ENCODE measurements around the gene DXO. TPM values are rescaled to one million over a fixed set of nuclear protein-coding genes. Genes with fewer than 3 reads are reported as not detected.

The DXO gene
- total and polyA plus RNA-seq, 2 donors from 2014 or later = 21.3 to 26.0 TPM

DNA sequence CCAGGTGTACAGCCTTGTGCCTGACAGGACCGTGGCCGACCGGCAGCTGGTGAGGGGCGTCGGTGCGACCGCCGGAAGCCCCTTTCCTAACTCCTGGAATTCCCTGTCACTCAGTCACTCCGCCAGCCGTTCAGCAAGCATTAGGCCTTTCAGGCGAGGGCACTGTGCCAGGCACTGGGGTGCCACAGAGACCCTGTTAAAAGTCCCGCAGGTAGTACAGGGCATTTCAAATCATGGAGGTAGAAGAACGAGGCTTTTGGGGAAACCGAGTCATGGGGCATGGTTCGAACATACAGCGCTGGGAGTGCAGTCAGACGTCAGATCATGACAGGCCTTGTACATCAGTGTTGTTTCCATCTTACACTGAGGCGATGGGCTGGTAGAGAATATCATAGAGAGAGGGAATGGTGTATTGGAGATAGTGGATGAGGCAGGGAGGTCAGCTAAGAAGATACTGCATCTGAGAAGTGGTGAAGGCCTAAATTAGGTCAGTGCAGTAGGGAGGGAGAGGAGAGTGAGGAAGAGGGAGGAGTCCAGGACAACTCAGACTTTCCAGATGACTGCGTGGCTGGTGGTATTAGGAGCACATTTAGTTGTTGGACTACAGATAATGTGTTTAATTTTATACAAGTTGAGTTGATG lies 892 bp upstream of the DXO start:
- Histone ChIP-seq H3K4me1 (ENCODE audit: control insufficient read depth in 2 of 3, insufficient read depth in 2 of 3, low read depth in 1 of 3, low read length in 3 of 3) (peaks cover 0 to 26% (median 4%) of the 10 kb centered on the region in 3 donors), H3K27me3 (ENCODE audit: control insufficient read depth, insufficient read depth, low read length) (no peaks in the 10 kb centered on the region), H3K9me3 (ENCODE audit: control insufficient read depth in 2 of 3, insufficient read depth in 1 of 3, low read length in 3 of 3) (no peaks in the 10 kb centered on the region), H3K36me3 (ENCODE audit: control insufficient read depth in 2 of 3, insufficient read depth in 3 of 3, low read length in 3 of 3) (peaks cover 0 to 11% (median 9%) of the 10 kb centered on the region in 3 donors), H3K9ac (ENCODE audit: low read length in 3 of 3) (peak overlapping the region; percentile 63 to 98 (median 74)), H3K4me3 (ENCODE audit: low read length in 3 of 3) (peak overlapping the region; percentile 80 to 98 (median 89)), H3K27ac (ENCODE audit: low read depth in 2 of 2, low read length in 2 of 2) (peak overlapping the region; percentile 94 to 99)
- intact Hi-C loops (cut with DNase I) = no loop called here
- FAIRE-seq = no peak
- TF ChIP-seq, protein P1, sequence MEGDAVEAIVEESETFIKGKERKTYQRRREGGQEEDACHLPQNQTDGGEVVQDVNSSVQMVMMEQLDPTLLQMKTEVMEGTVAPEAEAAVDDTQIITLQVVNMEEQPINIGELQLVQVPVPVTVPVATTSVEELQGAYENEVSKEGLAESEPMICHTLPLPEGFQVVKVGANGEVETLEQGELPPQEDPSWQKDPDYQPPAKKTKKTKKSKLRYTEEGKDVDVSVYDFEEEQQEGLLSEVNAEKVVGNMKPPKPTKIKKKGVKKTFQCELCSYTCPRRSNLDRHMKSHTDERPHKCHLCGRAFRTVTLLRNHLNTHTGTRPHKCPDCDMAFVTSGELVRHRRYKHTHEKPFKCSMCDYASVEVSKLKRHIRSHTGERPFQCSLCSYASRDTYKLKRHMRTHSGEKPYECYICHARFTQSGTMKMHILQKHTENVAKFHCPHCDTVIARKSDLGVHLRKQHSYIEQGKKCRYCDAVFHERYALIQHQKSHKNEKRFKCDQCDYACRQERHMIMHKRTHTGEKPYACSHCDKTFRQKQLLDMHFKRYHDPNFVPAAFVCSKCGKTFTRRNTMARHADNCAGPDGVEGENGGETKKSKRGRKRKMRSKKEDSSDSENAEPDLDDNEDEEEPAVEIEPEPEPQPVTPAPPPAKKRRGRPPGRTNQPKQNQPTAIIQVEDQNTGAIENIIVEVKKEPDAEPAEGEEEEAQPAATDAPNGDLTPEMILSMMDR (IDR thresholded peaks at IDR 0.05; ENCODE audit: borderline replicate concordance, extremely low read depth, insufficient read depth) = no peak
- DNase-seq = no peak

DNA sequence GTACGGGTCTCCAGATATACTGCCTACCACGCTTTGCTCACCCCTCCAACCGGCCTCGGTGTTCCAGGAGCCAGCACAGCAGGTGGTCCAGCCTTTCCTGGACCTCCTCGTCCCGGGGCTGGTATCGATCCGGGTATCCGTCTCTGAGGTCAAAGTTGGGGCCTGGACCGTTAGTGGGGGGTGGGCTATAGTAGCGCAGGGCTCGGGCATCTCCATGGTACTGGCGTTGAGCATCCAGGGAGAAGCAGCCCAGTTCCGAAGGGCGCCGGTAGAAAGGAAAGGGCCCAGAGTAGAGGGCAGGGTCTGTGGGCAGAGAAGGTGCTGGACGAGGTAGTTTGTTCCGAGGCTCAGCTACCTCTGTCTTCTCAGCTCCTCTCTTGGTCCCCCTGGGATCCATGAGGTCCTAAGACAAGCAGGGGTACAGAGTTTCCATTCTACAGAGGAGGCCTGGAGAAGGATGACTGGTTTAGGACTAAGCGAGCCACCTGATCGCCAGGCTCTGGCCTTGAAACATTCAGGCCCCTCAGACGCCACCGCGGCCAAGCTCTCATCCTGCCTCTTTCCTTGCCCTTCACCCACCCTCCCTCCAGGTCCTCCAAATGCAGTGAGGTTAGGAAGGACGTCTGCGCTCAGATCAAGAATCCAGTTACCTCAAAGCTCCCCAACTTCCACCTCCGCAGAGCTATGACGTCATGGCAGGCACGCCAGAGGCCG lies 502 bp downstream of the DXO start:
- H3K4me3 ChIP-seq (ENCODE audit: low read length in 3 of 3) = peak overlapping the region; percentile 80 to 98 (median 89)
- H3K27ac ChIP-seq (ENCODE audit: low read depth in 2 of 2, low read length in 2 of 2) = peak overlapping the region; percentile 94 to 99
- no peaks in the 10 kb centered on the region for H3K9me3 ChIP-seq (ENCODE audit: control insufficient read depth in 2 of 3, insufficient read depth in 1 of 3, low read length in 3 of 3)
- peaks cover 0 to 26% (median 4%) of the 10 kb centered on the region in 3 donors for H3K4me1 ChIP-seq (ENCODE audit: control insufficient read depth in 2 of 3, insufficient read depth in 2 of 3, low read depth in 1 of 3, low read length in 3 of 3)
- TF ChIP-seq, protein P1 (IDR thresholded peaks at IDR 0.05; ENCODE audit: borderline replicate concordance, extremely low read depth, insufficient read depth) = no peak
- H3K9ac ChIP-seq (ENCODE audit: low read length in 3 of 3) = peak overlapping the region; percentile 48 to 98 (median 74)
- intact Hi-C loops (cut with DNase I) = no loop called here
- peak in 2 of 5 donors; percentile 58 to 79 for DNase-seq
- no peak for FAIRE-seq
- H3K36me3 ChIP-seq (ENCODE audit: control insufficient read depth in 2 of 3, insufficient read depth in 3 of 3, low read length in 3 of 3) = peaks cover 4 to 24% (median 23%) of the 10 kb centered on the region in 3 donors
- no peaks in the 10 kb centered on the region for H3K27me3 ChIP-seq (ENCODE audit: control insufficient read depth, insufficient read depth, low read length)

DNA sequence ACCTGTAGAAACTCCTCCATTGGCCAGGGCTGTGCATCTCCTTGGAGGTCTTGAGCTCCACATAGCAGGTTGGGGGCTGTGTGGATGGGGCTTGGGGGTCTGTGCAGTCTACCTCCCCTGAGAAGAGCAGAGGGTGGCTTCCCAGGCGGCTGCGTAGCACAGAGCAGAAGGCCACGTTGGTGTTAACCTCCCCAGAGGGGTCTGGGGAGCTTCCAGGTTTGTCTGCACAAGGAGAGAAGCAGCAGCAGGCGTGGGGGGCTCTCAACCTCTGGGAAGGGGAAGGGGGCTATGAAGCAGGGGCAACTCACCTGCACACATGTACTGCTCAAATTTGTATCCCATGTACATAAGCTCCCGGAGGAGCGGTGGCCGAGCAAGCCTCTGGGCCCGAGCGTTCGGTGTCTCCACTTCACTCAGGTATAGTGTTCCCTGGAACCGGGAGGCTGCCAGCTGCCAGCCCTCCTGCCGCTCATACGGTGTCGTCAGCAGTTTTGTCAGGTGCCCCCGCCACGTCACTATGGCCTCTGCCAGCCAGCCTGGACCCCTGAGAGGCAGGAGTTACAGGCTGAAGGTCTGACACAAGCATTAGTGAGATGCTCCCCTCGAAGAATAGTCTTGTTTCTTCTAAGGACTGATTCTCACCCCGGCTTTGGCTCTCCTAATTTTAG lies 1.2 kb downstream of the DXO start:
- intact Hi-C loops (cut with DNase I) = no loop called here
- peak overlapping the region; percentile 48 to 98 (median 74) for H3K9ac ChIP-seq (ENCODE audit: low read length in 3 of 3)
- H3K36me3 ChIP-seq (ENCODE audit: control insufficient read depth in 2 of 3, insufficient read depth in 3 of 3, low read length in 3 of 3) = peaks cover 4 to 27% (median 24%) of the 10 kb centered on the region in 3 donors
- no peak for FAIRE-seq
- peak overlapping the region; percentile 80 to 98 (median 89) for H3K4me3 ChIP-seq (ENCODE audit: low read length in 3 of 3)
- peak in 1 of 5 donors; percentile 84 for DNase-seq
- TF ChIP-seq, protein P1 (IDR thresholded peaks at IDR 0.05; ENCODE audit: borderline replicate concordance, extremely low read depth, insufficient read depth) = no peak
- H3K4me1 ChIP-seq (ENCODE audit: control insufficient read depth in 2 of 3, insufficient read depth in 2 of 3, low read depth in 1 of 3, low read length in 3 of 3) = peaks cover 0 to 26% (median 4%) of the 10 kb centered on the region in 3 donors
- no peaks in the 10 kb centered on the region for H3K27me3 ChIP-seq (ENCODE audit: control insufficient read depth, insufficient read depth, low read length)
- no peaks in the 10 kb centered on the region for H3K9me3 ChIP-seq (ENCODE audit: control insufficient read depth in 2 of 3, insufficient read depth in 1 of 3, low read length in 3 of 3)
- peak overlapping the region; percentile 94 to 99 for H3K27ac ChIP-seq (ENCODE audit: low read depth in 2 of 2, low read length in 2 of 2)
